Vagina (tissue), 2 donors: ENCODE results near the gene RCAN1.

Experiments
- POLR2A ChIP-seq, 2 donors: fragments of 450-650 bp; IDR thresholded peaks; one replicate each; pipeline ENCODE4 v1.6.1; 2017; ENCODE audit warnings: antibody characterized with exemption in 2 of 2, mild to moderate bottlenecking in 2 of 2, moderate library complexity in 2 of 2
- TF ChIP-seq, protein P1 (sequence below), 3 experiments: fragments of 450-650 bp in 2 of 3; fragments of 200-600 bp in 1 of 3; sonication (generic) in 1 of 3; IDR thresholded peaks; one replicate each; pipeline ENCODE4 v1.5.1; 2017 to 2019; ENCODE audit warnings: antibody characterized with exemption in 3 of 3, mild to moderate bottlenecking in 2 of 3, moderate library complexity in 2 of 3

DNA sequence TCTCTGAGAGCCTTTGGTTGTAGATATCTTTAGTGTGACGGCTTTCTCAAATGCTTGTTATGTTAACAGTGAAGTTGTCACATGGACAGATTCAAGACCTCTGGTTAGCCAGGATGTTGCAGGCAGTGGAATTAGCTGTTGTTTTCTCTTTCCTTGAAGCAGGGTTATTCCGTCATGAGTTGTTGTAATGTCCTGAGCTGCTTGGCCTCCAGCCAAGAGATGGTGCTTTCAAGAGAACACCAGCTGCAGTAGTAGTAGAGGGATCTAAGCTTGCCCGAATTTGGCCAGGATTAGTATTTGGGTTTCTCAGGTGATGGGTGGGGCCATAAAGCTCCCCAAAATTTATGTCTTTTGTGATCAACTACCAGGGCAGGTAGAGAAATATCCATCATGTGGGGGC lies 116.3 kb downstream of the RCAN1 start:
- TF ChIP-seq, protein P1, sequence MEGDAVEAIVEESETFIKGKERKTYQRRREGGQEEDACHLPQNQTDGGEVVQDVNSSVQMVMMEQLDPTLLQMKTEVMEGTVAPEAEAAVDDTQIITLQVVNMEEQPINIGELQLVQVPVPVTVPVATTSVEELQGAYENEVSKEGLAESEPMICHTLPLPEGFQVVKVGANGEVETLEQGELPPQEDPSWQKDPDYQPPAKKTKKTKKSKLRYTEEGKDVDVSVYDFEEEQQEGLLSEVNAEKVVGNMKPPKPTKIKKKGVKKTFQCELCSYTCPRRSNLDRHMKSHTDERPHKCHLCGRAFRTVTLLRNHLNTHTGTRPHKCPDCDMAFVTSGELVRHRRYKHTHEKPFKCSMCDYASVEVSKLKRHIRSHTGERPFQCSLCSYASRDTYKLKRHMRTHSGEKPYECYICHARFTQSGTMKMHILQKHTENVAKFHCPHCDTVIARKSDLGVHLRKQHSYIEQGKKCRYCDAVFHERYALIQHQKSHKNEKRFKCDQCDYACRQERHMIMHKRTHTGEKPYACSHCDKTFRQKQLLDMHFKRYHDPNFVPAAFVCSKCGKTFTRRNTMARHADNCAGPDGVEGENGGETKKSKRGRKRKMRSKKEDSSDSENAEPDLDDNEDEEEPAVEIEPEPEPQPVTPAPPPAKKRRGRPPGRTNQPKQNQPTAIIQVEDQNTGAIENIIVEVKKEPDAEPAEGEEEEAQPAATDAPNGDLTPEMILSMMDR (IDR thresholded peaks at IDR 0.05), result no peak
- no peak for TF ChIP-seq POLR2A (IDR thresholded peaks at IDR 0.05)
